ENCODE measurements around the gene NEK7.
"Not testable (repeated sequence)": the region's sequence is repeated elsewhere in the genome, so short reads cannot be mapped to it uniquely, and the experiment has no call there.

The NEK7 gene

DNA sequence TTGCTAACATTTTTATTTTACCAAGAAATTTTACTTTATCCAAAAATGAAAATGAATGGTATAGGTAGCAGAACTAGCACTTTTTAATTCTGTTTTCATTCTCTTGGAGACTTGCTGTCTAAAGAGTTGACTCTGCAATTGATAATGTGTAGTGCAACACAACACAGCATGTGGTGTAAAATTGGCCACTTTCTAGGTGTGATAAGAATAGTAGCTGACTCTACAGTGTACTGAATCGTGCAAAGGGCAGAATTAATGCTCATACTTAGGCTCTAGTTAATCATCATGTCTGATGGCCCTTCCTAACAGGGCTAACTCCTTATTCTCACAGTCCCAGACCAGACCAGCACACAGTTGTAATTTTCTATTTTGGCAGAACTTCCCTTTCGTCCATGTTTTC lies 140.5 kb downstream of the NEK7 start:
- TF ChIP-seq, protein P1, sequence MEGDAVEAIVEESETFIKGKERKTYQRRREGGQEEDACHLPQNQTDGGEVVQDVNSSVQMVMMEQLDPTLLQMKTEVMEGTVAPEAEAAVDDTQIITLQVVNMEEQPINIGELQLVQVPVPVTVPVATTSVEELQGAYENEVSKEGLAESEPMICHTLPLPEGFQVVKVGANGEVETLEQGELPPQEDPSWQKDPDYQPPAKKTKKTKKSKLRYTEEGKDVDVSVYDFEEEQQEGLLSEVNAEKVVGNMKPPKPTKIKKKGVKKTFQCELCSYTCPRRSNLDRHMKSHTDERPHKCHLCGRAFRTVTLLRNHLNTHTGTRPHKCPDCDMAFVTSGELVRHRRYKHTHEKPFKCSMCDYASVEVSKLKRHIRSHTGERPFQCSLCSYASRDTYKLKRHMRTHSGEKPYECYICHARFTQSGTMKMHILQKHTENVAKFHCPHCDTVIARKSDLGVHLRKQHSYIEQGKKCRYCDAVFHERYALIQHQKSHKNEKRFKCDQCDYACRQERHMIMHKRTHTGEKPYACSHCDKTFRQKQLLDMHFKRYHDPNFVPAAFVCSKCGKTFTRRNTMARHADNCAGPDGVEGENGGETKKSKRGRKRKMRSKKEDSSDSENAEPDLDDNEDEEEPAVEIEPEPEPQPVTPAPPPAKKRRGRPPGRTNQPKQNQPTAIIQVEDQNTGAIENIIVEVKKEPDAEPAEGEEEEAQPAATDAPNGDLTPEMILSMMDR (IDR thresholded peaks at IDR 0.05; ENCODE audit: low read depth, low read length), result no peak
- DNase-seq (ENCODE audit: low read depth in 2 of 2), result no peak
- H3K4me3 ChIP-seq (replicated peaks in 1 of 2; ENCODE audit: low read depth in 2 of 2, low read length in 2 of 2), result no peak overlapping the region

DNA sequence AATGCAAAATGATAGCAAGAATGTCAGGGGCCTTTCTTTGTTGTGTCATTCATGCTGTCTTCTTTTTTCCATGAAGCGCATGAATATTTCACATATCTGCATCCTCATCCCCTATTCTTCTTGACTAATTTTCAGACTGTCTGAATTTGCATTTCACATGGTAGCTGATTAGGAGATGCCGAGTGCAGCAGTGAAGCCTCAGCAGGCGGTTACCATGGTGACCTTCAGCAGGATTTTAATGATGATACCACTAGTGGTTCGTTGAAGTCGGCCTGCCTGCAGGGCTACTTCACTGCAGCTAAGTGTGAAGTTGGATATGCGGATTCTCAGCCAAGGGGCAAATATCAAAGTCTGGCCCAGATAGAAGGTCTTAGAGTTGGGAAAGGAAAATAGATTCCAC lies 141.8 kb downstream of the NEK7 start:
- no peak for DNase-seq (ENCODE audit: low read depth in 2 of 2)
- TF ChIP-seq, protein P1 (IDR thresholded peaks at IDR 0.05; ENCODE audit: low read depth, low read length), result no peak
- no peak overlapping the region for H3K4me3 ChIP-seq (replicated peaks in 1 of 2; ENCODE audit: low read depth in 2 of 2, low read length in 2 of 2)

DNA sequence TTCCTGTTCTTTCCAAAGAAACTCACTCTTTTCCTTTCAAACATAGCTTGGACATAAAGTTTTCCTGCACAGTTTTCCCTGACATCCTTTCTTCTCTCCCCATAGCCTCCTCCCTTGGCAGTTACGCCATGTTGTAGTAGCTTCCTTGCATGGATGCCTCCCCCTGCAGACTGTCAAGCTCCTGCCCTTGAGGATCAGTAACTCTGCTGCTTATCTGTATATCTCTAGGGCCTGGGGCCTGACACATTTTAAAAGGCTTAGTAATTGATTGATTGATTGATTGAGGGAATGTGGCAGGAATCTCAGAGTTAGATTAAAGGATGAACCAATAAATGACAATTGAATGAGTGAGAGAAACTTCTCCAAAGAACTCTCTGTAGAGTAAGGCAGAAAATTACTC lies 143.7 kb downstream of the NEK7 start:
- H3K4me3 ChIP-seq (replicated peaks in 1 of 2; ENCODE audit: low read depth in 2 of 2, low read length in 2 of 2), result no peak overlapping the region
- TF ChIP-seq, protein P1 (IDR thresholded peaks at IDR 0.05; ENCODE audit: low read depth, low read length), result no peak
- DNase-seq (ENCODE audit: low read depth in 2 of 2), result no peak

DNA sequence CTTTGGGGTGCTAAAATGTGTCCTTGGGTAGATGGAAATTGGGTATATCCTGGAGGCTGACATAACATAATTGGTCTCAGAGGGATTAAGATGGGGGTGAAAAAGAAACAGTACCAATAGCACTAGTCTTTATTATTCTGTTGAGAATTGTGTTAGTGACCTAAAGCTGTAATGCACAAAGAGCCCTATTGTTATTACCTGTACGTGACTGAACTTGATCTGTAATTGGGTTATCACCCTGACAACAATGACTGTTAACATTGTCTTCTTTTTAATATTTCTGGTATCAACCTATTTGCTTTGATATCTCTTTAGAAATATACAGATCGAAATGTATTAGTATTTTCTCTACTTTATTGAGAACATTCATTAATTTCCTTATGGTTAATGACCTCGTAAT lies 147.6 kb downstream of the NEK7 start:
- H3K4me3 ChIP-seq (replicated peaks in 1 of 2; ENCODE audit: low read depth in 2 of 2, low read length in 2 of 2), result no peak overlapping the region
- TF ChIP-seq, protein P1 (IDR thresholded peaks at IDR 0.05; ENCODE audit: low read depth, low read length), result no peak
- no peak for DNase-seq (ENCODE audit: low read depth in 2 of 2)

DNA sequence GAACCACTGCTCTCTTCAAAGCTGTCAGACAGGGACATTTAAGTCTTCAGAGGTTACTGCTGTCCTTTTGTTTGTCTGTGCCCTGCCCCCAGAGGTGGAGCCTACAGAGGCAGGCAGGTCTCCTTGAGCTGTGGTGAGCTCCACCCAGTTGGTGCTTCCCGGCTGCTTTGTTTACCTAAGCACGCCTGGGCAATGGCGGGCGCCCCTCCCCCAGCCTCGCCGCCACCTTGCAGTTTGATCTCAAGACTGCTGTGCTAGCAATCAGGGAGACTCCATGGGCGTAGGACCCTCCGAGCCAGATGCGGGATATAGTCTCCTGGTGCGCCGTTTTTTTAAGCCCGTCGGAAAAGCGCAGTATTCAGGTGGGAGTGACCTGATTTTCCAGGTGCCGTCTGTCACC lies 158.0 kb downstream of the NEK7 start:
- not testable (repeated sequence) for DNase-seq (ENCODE audit: low read depth in 2 of 2); H3K4me3 ChIP-seq (replicated peaks in 1 of 2; ENCODE audit: low read depth in 2 of 2, low read length in 2 of 2)

DNA sequence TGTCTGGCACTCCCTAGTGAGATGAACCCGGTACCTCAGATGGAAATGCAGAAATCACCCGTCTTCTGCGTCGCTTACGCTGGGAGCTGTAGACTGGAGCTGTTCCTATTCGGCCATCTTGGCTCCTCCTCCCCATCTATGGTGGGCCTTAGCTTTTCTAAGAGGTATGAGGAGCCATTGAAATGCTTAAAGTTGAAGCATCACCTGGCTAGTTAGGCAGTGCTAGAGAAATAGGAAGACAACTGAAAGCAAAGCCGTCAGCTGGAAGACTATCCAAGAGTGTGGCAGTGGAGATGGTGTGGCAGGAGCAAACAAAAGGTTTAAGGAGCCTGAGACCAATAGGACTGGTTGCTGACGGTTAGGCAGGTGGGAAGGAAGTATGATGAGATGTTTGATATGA lies 158.5 kb downstream of the NEK7 start:
- not testable (repeated sequence) for DNase-seq (ENCODE audit: low read depth in 2 of 2); H3K4me3 ChIP-seq (replicated peaks in 1 of 2; ENCODE audit: low read depth in 2 of 2, low read length in 2 of 2)

DNA sequence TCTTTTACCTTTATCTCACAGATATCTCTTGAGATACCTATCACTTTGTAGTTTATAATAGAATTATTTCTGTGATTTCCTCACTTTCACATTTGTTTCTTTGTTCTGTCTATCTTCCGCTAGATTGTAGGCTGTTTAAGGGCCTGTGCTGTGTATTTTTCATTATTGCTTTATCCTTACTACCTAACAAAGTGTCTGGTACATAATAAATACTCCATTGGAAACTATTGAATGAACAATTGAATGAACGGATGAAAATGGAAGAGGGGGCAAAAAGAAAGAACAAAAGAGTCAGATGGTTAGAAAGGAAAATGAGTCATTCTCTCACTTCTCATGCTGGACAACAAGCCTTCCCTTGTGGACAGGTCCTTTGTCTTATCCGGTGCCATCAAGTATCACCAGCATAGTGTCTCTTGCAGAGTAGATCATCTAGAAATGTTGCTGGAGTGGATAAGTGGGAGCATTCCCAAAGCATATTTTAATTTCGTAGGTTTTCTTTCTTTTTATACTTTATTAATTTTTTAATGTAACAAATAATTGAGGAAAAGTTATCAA lies 159.8 kb downstream of the NEK7 start:
- H3K4me3 ChIP-seq (replicated peaks in 1 of 2; ENCODE audit: low read depth in 2 of 2, low read length in 2 of 2), result no peak overlapping the region
- TF ChIP-seq, protein P1 (IDR thresholded peaks at IDR 0.05; ENCODE audit: low read depth, low read length), result no peak
- no peak for DNase-seq (ENCODE audit: low read depth in 2 of 2)

DNA sequence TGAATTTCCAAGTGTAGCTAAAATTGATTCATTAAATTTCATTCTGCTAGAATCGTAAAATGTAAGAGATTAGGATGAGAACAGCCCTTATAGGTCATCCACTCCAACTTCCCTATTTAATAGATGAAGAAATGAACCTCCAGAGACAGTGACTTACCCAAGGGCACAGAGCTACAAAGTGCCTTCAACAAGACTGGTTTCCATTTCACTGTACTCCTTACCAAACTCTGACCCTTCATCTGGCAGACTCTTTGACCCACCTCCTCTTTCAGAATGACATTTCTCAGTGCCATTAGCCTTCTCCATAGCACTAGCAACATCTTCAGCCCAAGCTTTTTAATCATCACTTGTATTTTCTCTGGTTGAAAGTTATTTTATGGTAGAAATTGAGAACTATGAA lies 161.3 kb downstream of the NEK7 start:
- no peak overlapping the region for H3K4me3 ChIP-seq (replicated peaks in 1 of 2; ENCODE audit: low read depth in 2 of 2, low read length in 2 of 2)
- TF ChIP-seq, protein P1 (IDR thresholded peaks at IDR 0.05; ENCODE audit: low read depth, low read length), result no peak
- DNase-seq (ENCODE audit: low read depth in 2 of 2), result no peak
